ENCODE data around the gene TRAF2. TPM values are rescaled to one million over a fixed set of nuclear protein-coding genes. Genes with fewer than 3 reads are reported as not detected.

The TRAF2 gene
- polyA plus RNA-seq, 3 donors, result 1.6 to 6.1 (median 2.0) TPM

DNA sequence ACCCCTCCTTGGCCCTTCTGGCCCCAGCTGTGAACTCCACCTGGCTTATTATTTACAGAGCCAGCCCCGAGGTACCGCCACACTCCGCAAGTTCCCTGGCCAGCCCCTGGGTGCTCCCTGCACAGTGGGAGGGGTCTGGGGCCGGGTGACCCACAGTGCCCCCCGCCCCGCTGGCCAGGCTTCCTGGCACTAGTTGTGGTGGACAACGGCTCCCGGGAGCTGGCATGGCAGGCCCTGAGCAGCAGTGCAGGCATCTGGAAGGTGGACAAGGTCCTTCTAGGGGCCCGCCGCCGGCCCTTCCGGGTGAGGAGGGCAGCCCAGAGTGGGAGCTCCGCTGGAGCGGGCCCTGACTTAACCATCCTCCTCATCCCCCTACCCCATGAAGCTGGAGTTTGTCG, 30.2 kb upstream of the TRAF2 start:
- DNase-seq, result no peak
- Mint-ChIP-seq H3K4me1 (no peaks in the 10 kb centered on the region), H3K27me3 (ENCODE audit: low read depth in 3 of 3) (no peaks in the 10 kb centered on the region), H3K4me3 (no peak overlapping the region), H3K27ac (no peak overlapping the region), H3K9me3 (no peaks in the 10 kb centered on the region), H3K36me3 (peaks cover 3 to 8% of the 10 kb centered on the region in 2 donors)
- Histone ChIP-seq H3K27ac (ENCODE audit: low read depth in 1 of 2, low read length in 2 of 2) (no peak overlapping the region), H2AFZ (ENCODE audit: insufficient read depth, low read depth, low read length, poor library complexity, severe bottlenecking) (no peak overlapping the region), H3K79me2 (ENCODE audit: insufficient read depth, low read length) (no peaks in the 10 kb centered on the region), H4K20me1 (ENCODE audit: insufficient read depth, low read length) (peaks cover 23% of the 10 kb centered on the region), H3K9ac (ENCODE audit: insufficient read depth, low read length, poor library complexity, severe bottlenecking) (no peak overlapping the region), H3K4me3 (replicated peaks in 1 of 3; ENCODE audit: low read depth in 2 of 3, low read length in 3 of 3) (no peak overlapping the region), H3K4me1 (ENCODE audit: control insufficient read depth in 1 of 2, insufficient read depth in 2 of 2, low read length in 2 of 2) (no peaks in the 10 kb centered on the region), H3K36me3 (replicated peaks in 1 of 2; ENCODE audit: control insufficient read depth in 1 of 2, insufficient read depth in 2 of 2, low read length in 2 of 2) (peaks cover 7% of the 10 kb centered on the region in 2 donors), H3K9me3 (replicated peaks in 1 of 2; ENCODE audit: control insufficient read depth in 1 of 2, insufficient read depth in 1 of 2, low read length in 2 of 2) (no peaks in the 10 kb centered on the region), H3K27me3 (ENCODE audit: control insufficient read depth in 2 of 2, insufficient read depth in 2 of 2, low read length in 2 of 2) (no peaks in the 10 kb centered on the region), H3K4me2 (replicated peaks; ENCODE audit: extremely low read depth, low read length, poor library complexity, severe bottlenecking) (no peak overlapping the region)
- 76% methylated on average over 10 of the region's 15 CpGs for WGBS (ENCODE audit: insufficient coverage)
- TF ChIP-seq, protein P1, sequence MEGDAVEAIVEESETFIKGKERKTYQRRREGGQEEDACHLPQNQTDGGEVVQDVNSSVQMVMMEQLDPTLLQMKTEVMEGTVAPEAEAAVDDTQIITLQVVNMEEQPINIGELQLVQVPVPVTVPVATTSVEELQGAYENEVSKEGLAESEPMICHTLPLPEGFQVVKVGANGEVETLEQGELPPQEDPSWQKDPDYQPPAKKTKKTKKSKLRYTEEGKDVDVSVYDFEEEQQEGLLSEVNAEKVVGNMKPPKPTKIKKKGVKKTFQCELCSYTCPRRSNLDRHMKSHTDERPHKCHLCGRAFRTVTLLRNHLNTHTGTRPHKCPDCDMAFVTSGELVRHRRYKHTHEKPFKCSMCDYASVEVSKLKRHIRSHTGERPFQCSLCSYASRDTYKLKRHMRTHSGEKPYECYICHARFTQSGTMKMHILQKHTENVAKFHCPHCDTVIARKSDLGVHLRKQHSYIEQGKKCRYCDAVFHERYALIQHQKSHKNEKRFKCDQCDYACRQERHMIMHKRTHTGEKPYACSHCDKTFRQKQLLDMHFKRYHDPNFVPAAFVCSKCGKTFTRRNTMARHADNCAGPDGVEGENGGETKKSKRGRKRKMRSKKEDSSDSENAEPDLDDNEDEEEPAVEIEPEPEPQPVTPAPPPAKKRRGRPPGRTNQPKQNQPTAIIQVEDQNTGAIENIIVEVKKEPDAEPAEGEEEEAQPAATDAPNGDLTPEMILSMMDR (IDR thresholded peaks at IDR 0.05), result no peak
- intact Hi-C loops (cut with micrococcal nuclease), result no loop called here

- Histone ChIP-seq H3K27ac (ENCODE audit: low read depth in 1 of 2, low read length in 2 of 2) (no peak overlapping the region), H3K4me1 (ENCODE audit: control insufficient read depth in 1 of 2, insufficient read depth in 2 of 2, low read length in 2 of 2) (no peaks in the 10 kb centered on the region), H3K79me2 (ENCODE audit: insufficient read depth, low read length) (no peaks in the 10 kb centered on the region), H3K4me2 (replicated peaks; ENCODE audit: extremely low read depth, low read length, poor library complexity, severe bottlenecking) (no peak overlapping the region), H3K36me3 (replicated peaks in 1 of 2; ENCODE audit: control insufficient read depth in 1 of 2, insufficient read depth in 2 of 2, low read length in 2 of 2) (peaks cover 10 to 13% of the 10 kb centered on the region in 2 donors), H3K27me3 (ENCODE audit: control insufficient read depth in 2 of 2, insufficient read depth in 2 of 2, low read length in 2 of 2) (no peaks in the 10 kb centered on the region), H3K4me3 (replicated peaks in 1 of 3; ENCODE audit: low read depth in 2 of 3, low read length in 3 of 3) (no peak overlapping the region), H3K9ac (ENCODE audit: insufficient read depth, low read length, poor library complexity, severe bottlenecking) (no peak overlapping the region), H2AFZ (ENCODE audit: insufficient read depth, low read depth, low read length, poor library complexity, severe bottlenecking) (no peak overlapping the region), H4K20me1 (ENCODE audit: insufficient read depth, low read length) (peaks cover 28% of the 10 kb centered on the region), H3K9me3 (replicated peaks in 1 of 2; ENCODE audit: control insufficient read depth in 1 of 2, insufficient read depth in 1 of 2, low read length in 2 of 2) (no peaks in the 10 kb centered on the region)
- intact Hi-C loops (cut with micrococcal nuclease), result no loop called here
- Mint-ChIP-seq H3K27me3 (ENCODE audit: low read depth in 3 of 3) (no peaks in the 10 kb centered on the region), H3K27ac (no peak overlapping the region), H3K9me3 (no peaks in the 10 kb centered on the region), H3K4me3 (no peak overlapping the region), H3K36me3 (peaks cover 8 to 12% of the 10 kb centered on the region in 2 donors), H3K4me1 (no peaks in the 10 kb centered on the region)
- TF ChIP-seq, protein P1 (IDR thresholded peaks at IDR 0.05), result no peak
- WGBS (ENCODE audit: insufficient coverage), result 76% methylated on average over 11 of the region's 14 CpGs
- DNase-seq, result no peak
These were observed 29.7 kb upstream of the TRAF2 start for GRCh38 chr9:136856541-136857141.
